ENCODE measurements around the gene SCGB1C2.
A peak's percentile ranks its signal among the peaks of the same experiment; 100 is the strongest.

Gene SCGB1C2

GRCh38 chr17:145671-146541 is 8.5 kb downstream of the SCGB1C2 start:
- Mint-ChIP-seq H3K36me3 (no peaks in the 10 kb centered on the region), H3K27me3 (peaks cover 8% of the 10 kb centered on the region), H3K4me3 (no peak overlapping the region), H3K9me3 (no peaks in the 10 kb centered on the region), H3K27ac (no peak overlapping the region), H3K4me1 (peaks cover 2% of the 10 kb centered on the region)
- no peak for ATAC-seq (ENCODE audit: low read depth)
- DNase-seq (ENCODE audit: low spot score in 2 of 2): peak in 1 of 2 donors; percentile 8

GRCh38 chr17:146546-146945 is 9.2 kb downstream of the SCGB1C2 start:
- H3K36me3 Mint-ChIP-seq: no peaks in the 10 kb centered on the region
- no peaks in the 10 kb centered on the region for H3K9me3 Mint-ChIP-seq
- H3K4me1 Mint-ChIP-seq: peaks cover 2% of the 10 kb centered on the region
- no peak overlapping the region for H3K27ac Mint-ChIP-seq
- DNase-seq (ENCODE audit: low spot score in 2 of 2): peak in 1 of 2 donors; percentile 10
- ATAC-seq (ENCODE audit: low read depth): no peak
- H3K27me3 Mint-ChIP-seq: peaks cover 8% of the 10 kb centered on the region
- no peak overlapping the region for H3K4me3 Mint-ChIP-seq

- ATAC-seq (ENCODE audit: low read depth): no peak
- H3K36me3 Mint-ChIP-seq: no peaks in the 10 kb centered on the region
- no peak overlapping the region for H3K27ac Mint-ChIP-seq
- peaks cover 2% of the 10 kb centered on the region for H3K4me1 Mint-ChIP-seq
- peak in 1 of 2 donors; percentile 7 for DNase-seq (ENCODE audit: low spot score in 2 of 2)
- H3K27me3 Mint-ChIP-seq: peaks cover 8% of the 10 kb centered on the region
- no peak overlapping the region for H3K4me3 Mint-ChIP-seq
- no peaks in the 10 kb centered on the region for H3K9me3 Mint-ChIP-seq
Observed at GRCh38 chr17:146983-147761, 9.8 kb downstream of the SCGB1C2 start.

GRCh38 chr17:147796-148740 is 10.7 kb downstream of the SCGB1C2 start:
- Mint-ChIP-seq H3K4me1 (peaks cover 2% of the 10 kb centered on the region), H3K27ac (no peak overlapping the region), H3K4me3 (no peak overlapping the region), H3K9me3 (no peaks in the 10 kb centered on the region), H3K27me3 (peaks cover 8% of the 10 kb centered on the region), H3K36me3 (no peaks in the 10 kb centered on the region)
- DNase-seq (ENCODE audit: low spot score in 2 of 2) (peak in 1 of 2 donors; percentile 9), ATAC-seq (ENCODE audit: low read depth) (no peak)

GRCh38 chr17:148757-149156 is 11.4 kb downstream of the SCGB1C2 start:
- Mint-ChIP-seq H3K4me1 (no peaks in the 10 kb centered on the region), H3K4me3 (no peak overlapping the region), H3K27me3 (peaks cover 9% of the 10 kb centered on the region), H3K36me3 (no peaks in the 10 kb centered on the region), H3K27ac (no peak overlapping the region), H3K9me3 (no peaks in the 10 kb centered on the region)
- DNase-seq (ENCODE audit: low spot score in 2 of 2) (no peak), ATAC-seq (ENCODE audit: low read depth) (no peak)

- Mint-ChIP-seq H3K27me3 (peaks cover 11% of the 10 kb centered on the region), H3K9me3 (no peaks in the 10 kb centered on the region), H3K4me1 (no peaks in the 10 kb centered on the region), H3K27ac (no peak overlapping the region), H3K36me3 (no peaks in the 10 kb centered on the region), H3K4me3 (no peak overlapping the region)
- ATAC-seq (ENCODE audit: low read depth) (no peak), DNase-seq (ENCODE audit: low spot score in 2 of 2) (no peak)
Observed at GRCh38 chr17:149231-149630, 11.9 kb downstream of the SCGB1C2 start.

- Mint-ChIP-seq H3K9me3 (no peaks in the 10 kb centered on the region), H3K4me1 (no peaks in the 10 kb centered on the region), H3K27ac (no peak overlapping the region), H3K4me3 (no peak overlapping the region), H3K27me3 (peaks cover 12% of the 10 kb centered on the region), H3K36me3 (no peaks in the 10 kb centered on the region)
- DNase-seq (ENCODE audit: low spot score in 2 of 2): no peak
- ATAC-seq (ENCODE audit: low read depth): no peak
Observed at GRCh38 chr17:149897-150584, 12.7 kb downstream of the SCGB1C2 start.

- Mint-ChIP-seq H3K27ac (no peak overlapping the region), H3K27me3 (peaks cover 15% of the 10 kb centered on the region), H3K36me3 (no peaks in the 10 kb centered on the region), H3K4me1 (no peaks in the 10 kb centered on the region), H3K4me3 (no peak overlapping the region), H3K9me3 (no peaks in the 10 kb centered on the region)
- ATAC-seq (ENCODE audit: low read depth) (no peak), DNase-seq (ENCODE audit: low spot score in 2 of 2) (no peak)
Observed at GRCh38 chr17:151004-151403, 13.6 kb downstream of the SCGB1C2 start.

GRCh38 chr17:151886-152859 is 14.8 kb downstream of the SCGB1C2 start:
- Mint-ChIP-seq H3K4me1 (no peaks in the 10 kb centered on the region), H3K27me3 (peaks cover 15% of the 10 kb centered on the region), H3K36me3 (no peaks in the 10 kb centered on the region), H3K27ac (no peak overlapping the region), H3K9me3 (no peaks in the 10 kb centered on the region), H3K4me3 (no peak overlapping the region)
- ATAC-seq (ENCODE audit: low read depth) (no peak), DNase-seq (ENCODE audit: low spot score in 2 of 2) (no peak)

GRCh38 chr17:152860-153420 is 15.6 kb downstream of the SCGB1C2 start:
- no peaks in the 10 kb centered on the region for H3K36me3 Mint-ChIP-seq
- H3K4me1 Mint-ChIP-seq: no peaks in the 10 kb centered on the region
- no peak overlapping the region for H3K4me3 Mint-ChIP-seq
- no peak overlapping the region for H3K27ac Mint-ChIP-seq
- no peaks in the 10 kb centered on the region for H3K9me3 Mint-ChIP-seq
- peaks cover 15% of the 10 kb centered on the region for H3K27me3 Mint-ChIP-seq
- ATAC-seq (ENCODE audit: low read depth): no peak
- no peak for DNase-seq (ENCODE audit: low spot score in 2 of 2)

- Mint-ChIP-seq H3K36me3 (no peaks in the 10 kb centered on the region), H3K9me3 (no peaks in the 10 kb centered on the region), H3K4me3 (no peak overlapping the region), H3K27ac (no peak overlapping the region), H3K27me3 (peaks cover 9% of the 10 kb centered on the region), H3K4me1 (no peaks in the 10 kb centered on the region)
- DNase-seq (ENCODE audit: low spot score in 2 of 2) (no peak), ATAC-seq (ENCODE audit: low read depth) (no peak)
Observed at GRCh38 chr17:153851-154250, 16.5 kb downstream of the SCGB1C2 start.

- no peak overlapping the region for H3K27ac Mint-ChIP-seq
- no peak for DNase-seq (ENCODE audit: low spot score in 2 of 2)
- H3K4me1 Mint-ChIP-seq: no peaks in the 10 kb centered on the region
- no peaks in the 10 kb centered on the region for H3K36me3 Mint-ChIP-seq
- H3K9me3 Mint-ChIP-seq: no peaks in the 10 kb centered on the region
- no peak overlapping the region for H3K4me3 Mint-ChIP-seq
- peaks cover 7% of the 10 kb centered on the region for H3K27me3 Mint-ChIP-seq
- no peak for ATAC-seq (ENCODE audit: low read depth)
Observed at GRCh38 chr17:155576-155975, 18.2 kb downstream of the SCGB1C2 start.
